GM23338 (cell line): Measurements from ENCODE around the gene ATF7. TPM values are rescaled to one million over a fixed set of nuclear protein-coding genes. Genes with fewer than 3 reads are reported as not detected.

Experiments used
- ATAC-seq: fragments of 200-7000 bp; cut with Tn5 transposase; 3 replicates; pipeline ENCODE4 v1.9.1; 2020
- DNase-seq: peaks from one replicate; pipeline ENCODE4 v3.0.0-alpha.2; 2015; ENCODE audit warnings: low spot score
- H2AFZ ChIP-seq: fragments of 200-600 bp; sonication (generic); 2 replicates; pipeline ENCODE4 v1.8.0; 2016; ENCODE audit warnings: antibody characterized with exemption, mild to moderate bottlenecking, moderate library complexity
- H3F3A ChIP-seq: fragments of 200-600 bp; sonication (generic); replicated peaks from 2 replicates; pipeline ENCODE4 v1.8.0; 2017; ENCODE audit warnings: antibody characterized with exemption, mixed run types, low read depth
- H3K27ac ChIP-seq: fragments of 200-600 bp; sonication (generic); 2 replicates; pipeline ENCODE4 v1.6.1; 2016; ENCODE audit warnings: low read depth
- H3K27me3 ChIP-seq: fragments of 200-600 bp; sonication (generic); 2 replicates; pipeline ENCODE4 v1.8.0; 2016; ENCODE audit warnings: mild to moderate bottlenecking, mixed run types, moderate library complexity; ENCODE audit not compliant: insufficient read depth
- H3K36me3 ChIP-seq: fragments of 200-600 bp; sonication (generic); 2 replicates; pipeline ENCODE4 v1.8.0; 2016; ENCODE audit warnings: mild to moderate bottlenecking; ENCODE audit not compliant: insufficient read depth
- H3K4me1 ChIP-seq: fragments of 200-600 bp; sonication (generic); 2 replicates; pipeline ENCODE4 v1.8.0; 2016; ENCODE audit warnings: mild to moderate bottlenecking, moderate library complexity; ENCODE audit not compliant: insufficient read depth
- H3K4me2 ChIP-seq: fragments of 200-600 bp; sonication (generic); 2 replicates; pipeline ENCODE4 v1.7.1; 2017; ENCODE audit warnings: mixed run types
- H3K4me3 ChIP-seq: fragments of 200-600 bp; sonication (generic); 2 replicates; pipeline ENCODE4 v1.6.1; 2016; ENCODE audit warnings: mixed run types
- H3K79me2 ChIP-seq: fragments of 200-600 bp; sonication (generic); replicated peaks from 2 replicates; pipeline ENCODE4 v1.8.0; 2017; ENCODE audit warnings: mild to moderate bottlenecking; ENCODE audit not compliant: insufficient read depth
- H3K9me2 ChIP-seq: fragments of 200-600 bp; sonication (generic); 2 replicates; pipeline ENCODE4 v1.8.0; 2017; ENCODE audit not compliant: insufficient read depth
- H4K20me1 ChIP-seq: fragments of 200-600 bp; sonication (generic); replicated peaks from 2 replicates; pipeline ENCODE4 v1.8.0; 2017; ENCODE audit warnings: mild to moderate bottlenecking; ENCODE audit not compliant: insufficient read depth
- H3K27ac Mint-ChIP-seq: 2 replicates; pipeline ENCODE4 v1.8.0; 2020; ENCODE audit warnings: inconsistent platforms, mild to moderate bottlenecking, moderate library complexity, mixed read lengths
- H3K27me3 Mint-ChIP-seq: 3 replicates; pipeline ENCODE4 v1.8.0; 2022; ENCODE audit warnings: low read depth, mild to moderate bottlenecking, moderate library complexity, mixed read lengths, inconsistent platforms; ENCODE audit not compliant: insufficient read depth, poor library complexity
- H3K36me3 Mint-ChIP-seq: 3 replicates; pipeline ENCODE4 v1.8.0; 2021; ENCODE audit warnings: low read depth, mild to moderate bottlenecking, inconsistent platforms, moderate library complexity, mixed read lengths
- H3K4me1 Mint-ChIP-seq: 3 replicates; pipeline ENCODE4 v1.8.0; 2020; ENCODE audit warnings: mild to moderate bottlenecking, inconsistent platforms, mixed read lengths
- H3K4me3 Mint-ChIP-seq: 3 replicates; pipeline ENCODE4 v1.8.0; 2021; ENCODE audit warnings: moderate library complexity, mild to moderate bottlenecking, inconsistent platforms, mixed read lengths
- H3K9me3 Mint-ChIP-seq: 3 replicates; pipeline ENCODE4 v1.8.0; 2020; ENCODE audit warnings: moderate library complexity, mild to moderate bottlenecking, inconsistent platforms, mixed read lengths
- CREB1 ChIP-seq: fragments of 250-450 bp; sonication (Bioruptor Pico); IDR thresholded peaks from 2 replicates; pipeline ENCODE4 v1.5.0; 2020; ENCODE audit warnings: low read depth, mild to moderate bottlenecking, moderate library complexity
- CTCF ChIP-seq, 2 experiments: fragments of 200-600 bp in 1 of 2; sonication (generic) in 1 of 2; conservative IDR thresholded peaks; 2 replicates each; pipeline versions ENCODE4 v1.5.1 to v1.6.1; 2016 to 2017; ENCODE audit warnings: antibody characterized with exemption in 2 of 2, low read depth in 2 of 2, mild to moderate bottlenecking in 2 of 2, moderate library complexity in 1 of 2
- ETS1 ChIP-seq: IDR thresholded peaks from 2 replicates; pipeline ENCODE4 v1.6.1; 2016; ENCODE audit warnings: antibody characterized with exemption
- EZH2 ChIP-seq: fragments of 200-600 bp; sonication (generic); IDR thresholded peaks from one replicate; pipeline ENCODE4 v1.8.0; 2017; ENCODE audit warnings: antibody characterized with exemption, mild to moderate bottlenecking, low read depth; ENCODE audit not compliant: unreplicated experiment
- POLR2AphosphoS5 ChIP-seq: IDR thresholded peaks from 2 replicates; pipeline ENCODE4 v1.6.1; 2016; ENCODE audit warnings: antibody characterized with exemption, low read depth
- REST ChIP-seq: IDR thresholded peaks from one replicate; pipeline ENCODE4 v1.6.1; 2018; ENCODE audit warnings: antibody characterized with exemption; ENCODE audit not compliant: unreplicated experiment
- STAT1 ChIP-seq: IDR thresholded peaks from one replicate; pipeline ENCODE4 v1.6.1; 2016; ENCODE audit warnings: antibody characterized with exemption; ENCODE audit not compliant: unreplicated experiment
- polyA plus RNA-seq: library from polyadenylated mRNA; unstranded; fragments of >200 nt; fragmentation: Nextera tagmentation; extraction: Ambion mirVana; gene quantifications from 2 replicates; pipeline ENCODE4 v1.2.1, GENCODE V29; 2016
- total RNA-seq: library from RNA; depleted of rRNA; stranded (reverse); fragments of >200 nt; shearing (Covaris generic); gene quantifications from 2 replicates; pipeline ENCODE4 v1.2.3, GENCODE V29; 2014

Gene ATF7
- total and polyA plus RNA-seq, 2 experiments from 2014 or later: 13.9 to 16.3 TPM

DNA sequence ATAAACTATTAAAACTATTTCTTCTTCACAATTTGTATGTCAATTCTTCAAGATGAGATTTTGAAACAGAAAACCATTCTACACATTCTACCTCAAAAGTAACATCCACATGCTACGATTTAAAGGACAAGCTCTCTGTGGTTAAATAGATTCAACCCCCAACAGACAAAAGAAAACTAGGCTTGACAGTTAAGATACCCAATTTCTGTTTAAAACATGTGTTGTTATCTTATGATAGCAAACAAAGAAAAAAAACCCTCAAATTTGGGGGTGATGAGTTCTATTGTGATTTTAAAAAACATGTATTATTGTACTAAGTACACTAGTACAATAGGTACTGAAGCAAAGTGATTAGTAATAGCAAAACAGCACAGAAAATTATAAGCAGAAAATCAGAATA lies 33.8 kb downstream of the ATF7 start:
- H3K79me2 ChIP-seq: peaks cover 6% of the 10 kb centered on the region; the same call in 1 of the 2 replicates
- H3K9me2 ChIP-seq: no peaks in the 10 kb centered on the region
- Mint-ChIP-seq H3K4me3 (no peak overlapping the region), H3K9me3 (no peaks in the 10 kb centered on the region), H3K4me1 (peaks cover 18% of the 10 kb centered on the region), H3K36me3 (no peaks in the 10 kb centered on the region), H3K27ac (no peak overlapping the region), H3K27me3 (peaks cover under 1% of the 10 kb centered on the region)
- no peak for DNase-seq
- TF ChIP-seq CREB1 (CRISPR knock-in tag): no peak
- TF ChIP-seq STAT1: no peak
- TF ChIP-seq REST: no peak
- no peak for TF ChIP-seq EZH2
- H2AFZ ChIP-seq: no peak overlapping the region
- no peaks in the 10 kb centered on the region for H3K27me3 ChIP-seq
- H3K36me3 ChIP-seq: no peaks in the 10 kb centered on the region
- no peak overlapping the region for H3K4me2 ChIP-seq
- H4K20me1 ChIP-seq: peaks cover 6% of the 10 kb centered on the region; the same call in 1 of the 2 replicates
- no peaks in the 10 kb centered on the region for H3F3A ChIP-seq
- no peak overlapping the region for H3K4me3 ChIP-seq
- no peak overlapping the region for H3K27ac ChIP-seq
- no peak for ATAC-seq
- H3K4me1 ChIP-seq: peaks cover 7% of the 10 kb centered on the region; the same call in 1 of the 2 replicates

DNA sequence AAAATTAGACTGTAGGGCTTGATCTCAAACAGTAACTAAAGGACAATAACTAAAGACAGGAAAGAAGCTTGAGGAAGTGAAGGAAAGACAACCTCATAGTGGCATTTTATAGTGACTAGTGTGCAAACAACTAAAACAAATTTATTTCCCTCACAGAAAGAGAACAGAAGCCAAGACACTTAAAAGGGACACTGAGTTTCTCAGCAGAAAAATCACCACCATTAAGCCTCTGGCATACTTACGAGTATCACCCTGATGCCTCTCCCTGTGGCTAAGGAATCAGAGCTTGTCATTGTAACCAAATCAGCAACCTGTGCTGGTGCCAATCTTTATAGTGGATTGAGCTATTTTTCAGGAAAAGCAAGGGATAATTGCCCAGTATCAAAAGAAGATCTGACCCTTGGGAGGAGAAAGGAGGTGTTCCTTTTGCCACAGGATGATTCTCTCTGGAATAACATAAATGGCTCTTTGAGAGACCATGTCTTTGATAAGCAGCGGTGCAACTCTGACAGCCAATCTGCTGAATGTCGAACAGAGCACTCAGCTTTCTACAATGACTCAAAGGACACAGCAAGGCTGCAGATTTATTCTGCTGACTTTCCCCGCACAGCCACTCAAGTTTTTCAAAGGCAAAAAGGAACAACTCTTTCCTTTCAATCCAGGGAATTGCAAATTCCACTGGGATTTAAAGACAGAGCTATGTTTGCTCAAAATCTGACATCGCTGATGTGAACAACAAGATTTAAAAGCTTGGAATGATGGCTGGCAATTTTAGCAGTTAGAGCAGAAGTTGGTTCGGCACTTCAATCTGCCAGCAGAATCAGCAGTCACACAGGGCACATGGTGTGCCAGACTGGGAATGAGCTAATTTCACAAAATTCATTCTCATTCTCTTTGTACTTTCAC lies 34.6 kb downstream of the ATF7 start:
- H3K9me3 Mint-ChIP-seq: no peaks in the 10 kb centered on the region
- Histone ChIP-seq H3K9me2 (no peaks in the 10 kb centered on the region), H3K79me2 (peaks cover 6% of the 10 kb centered on the region; the same call in 1 of the 2 replicates), H3K4me3 (no peak overlapping the region), H3K36me3 (no peaks in the 10 kb centered on the region), H3K4me1 (peaks cover 7% of the 10 kb centered on the region; the same call in 1 of the 2 replicates), H3K27me3 (no peaks in the 10 kb centered on the region), H3K27ac (no peak overlapping the region), H3F3A (no peaks in the 10 kb centered on the region), H4K20me1 (peaks cover 10% of the 10 kb centered on the region; the same call in 1 of the 2 replicates), H2AFZ (no peak overlapping the region), H3K4me2 (no peak overlapping the region)
- no peak for ATAC-seq
- peaks cover 1% of the 10 kb centered on the region for H3K27me3 Mint-ChIP-seq
- peaks cover 18% of the 10 kb centered on the region for H3K4me1 Mint-ChIP-seq
- DNase-seq: no peak
- H3K4me3 Mint-ChIP-seq: no peak overlapping the region
- no peaks in the 10 kb centered on the region for H3K36me3 Mint-ChIP-seq
- no peak overlapping the region for H3K27ac Mint-ChIP-seq
- TF ChIP-seq REST (no peak), ETS1 (no peak), CTCF (conservative IDR thresholded peaks at IDR 0.05; ENCODE audit: low read depth in 2 of 2) (no peak), CREB1 (CRISPR knock-in tag) (no peak), POLR2AphosphoS5 (no peak), EZH2 (no peak)
